ENCODE data around the gene SERPINB3.
"Not testable (repeated sequence)": the region's sequence is repeated elsewhere in the genome, so short reads cannot be mapped to it uniquely, and the experiment has no call there.

SERPINB3 gene

DNA sequence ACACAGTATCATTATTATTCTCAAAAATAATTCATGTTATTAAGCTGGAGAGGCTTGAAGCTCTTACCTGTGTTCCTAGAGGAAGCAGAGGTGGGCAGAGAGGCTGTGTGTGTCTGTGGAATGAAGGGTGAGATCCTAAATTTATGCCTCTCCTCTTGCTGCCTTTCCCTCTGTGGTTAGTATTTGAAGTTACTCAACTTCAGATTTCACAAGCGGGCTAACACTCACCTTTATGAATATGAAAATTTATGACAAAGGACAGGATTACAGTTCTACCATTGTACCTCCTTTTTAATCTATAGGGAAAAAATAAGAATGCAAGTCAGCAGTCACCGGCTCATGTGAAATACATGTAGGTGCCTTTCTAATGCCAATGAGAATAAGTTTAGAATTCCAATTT is 17.6 kb downstream of the SERPINB3 start, which contains the start of gene SERPINB4:
Gene SERPINB4 (minus strand): TSS at position 115 of the 400 bp plus-strand sequence. CDS start 679 bp downstream, outside the sequence.
- not testable (repeated sequence) for H3K36me3 ChIP-seq (ENCODE audit: insufficient read depth, low read depth, low read length); H3K27ac ChIP-seq (ENCODE audit: low read length); H3K4me1 ChIP-seq (ENCODE audit: insufficient read depth, low read length); H3K27me3 ChIP-seq (ENCODE audit: insufficient read depth, low read length); H3K9me3 ChIP-seq (ENCODE audit: insufficient read depth, low read depth, low read length); H3K9ac ChIP-seq (ENCODE audit: low read depth, low read length); H3K4me3 ChIP-seq (ENCODE audit: low read length)

DNA sequence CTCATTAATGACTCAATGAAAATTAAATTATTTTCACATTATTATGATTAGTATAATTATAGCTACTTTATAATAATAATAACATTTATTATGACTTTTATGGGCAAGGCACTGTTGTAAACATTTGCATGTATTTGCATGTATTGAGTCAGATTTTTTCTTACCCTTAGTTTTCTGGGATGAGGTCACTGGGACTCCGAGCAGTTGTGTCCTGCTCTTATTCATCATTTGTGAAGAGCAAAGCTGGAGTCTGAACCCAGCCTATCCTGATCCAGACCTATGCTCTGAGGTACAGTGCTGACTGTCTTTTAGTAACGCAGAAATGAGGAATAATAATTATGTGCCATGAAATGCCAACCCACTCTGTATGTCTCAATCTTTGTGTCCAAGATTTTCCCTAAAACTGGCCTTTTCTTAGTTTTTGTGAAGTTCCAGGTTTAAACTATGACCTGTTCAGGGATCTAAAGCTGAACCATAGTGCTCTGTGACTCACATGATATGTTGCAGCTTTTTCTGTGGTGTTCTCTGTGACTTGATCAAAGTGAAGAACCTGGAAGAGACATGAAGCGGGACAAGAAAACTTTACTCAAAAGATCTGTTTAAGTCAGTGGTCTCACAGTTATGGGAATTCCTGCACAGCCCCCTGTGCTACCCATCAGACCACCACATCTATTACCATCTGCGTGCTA is 18.9 kb downstream of the SERPINB3 start:
- not testable (repeated sequence) for H3K9me3 ChIP-seq (ENCODE audit: insufficient read depth, low read depth, low read length); H3K9ac ChIP-seq (ENCODE audit: low read depth, low read length); H3K36me3 ChIP-seq (ENCODE audit: insufficient read depth, low read depth, low read length); H3K27ac ChIP-seq (ENCODE audit: low read length); H3K27me3 ChIP-seq (ENCODE audit: insufficient read depth, low read length); H3K4me1 ChIP-seq (ENCODE audit: insufficient read depth, low read length); H3K4me3 ChIP-seq (ENCODE audit: low read length)

DNA sequence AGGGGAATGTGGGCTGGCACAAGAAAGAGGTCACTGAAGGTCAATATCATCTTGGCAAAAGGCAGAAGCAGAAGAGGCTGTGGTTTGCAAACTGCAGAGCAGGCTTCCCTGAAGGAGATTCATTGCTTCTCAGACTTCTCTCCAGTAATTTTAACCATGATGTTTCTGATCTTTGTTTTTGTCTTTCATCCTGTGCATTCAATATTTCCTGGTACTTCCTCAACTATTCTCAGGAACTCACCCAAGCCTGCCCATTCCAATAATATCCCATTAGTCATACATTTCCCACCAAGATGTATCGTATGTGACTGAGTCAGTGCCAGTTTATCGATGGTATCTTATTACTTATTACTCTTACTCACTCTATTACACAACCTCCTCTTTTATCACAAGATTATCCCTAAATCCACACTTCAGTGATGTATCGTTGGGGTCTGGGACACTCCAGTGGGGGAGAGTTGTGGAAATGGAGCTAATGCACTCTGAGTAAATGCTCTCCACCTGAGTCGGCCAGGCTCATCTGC is 20.5 kb downstream of the SERPINB3 start:
- not testable (repeated sequence) for H3K4me1 ChIP-seq (ENCODE audit: insufficient read depth, low read length); H3K9me3 ChIP-seq (ENCODE audit: insufficient read depth, low read depth, low read length); H3K36me3 ChIP-seq (ENCODE audit: insufficient read depth, low read depth, low read length); H3K27ac ChIP-seq (ENCODE audit: low read length); H3K4me3 ChIP-seq (ENCODE audit: low read length); H3K27me3 ChIP-seq (ENCODE audit: insufficient read depth, low read length); H3K9ac ChIP-seq (ENCODE audit: low read depth, low read length)

DNA sequence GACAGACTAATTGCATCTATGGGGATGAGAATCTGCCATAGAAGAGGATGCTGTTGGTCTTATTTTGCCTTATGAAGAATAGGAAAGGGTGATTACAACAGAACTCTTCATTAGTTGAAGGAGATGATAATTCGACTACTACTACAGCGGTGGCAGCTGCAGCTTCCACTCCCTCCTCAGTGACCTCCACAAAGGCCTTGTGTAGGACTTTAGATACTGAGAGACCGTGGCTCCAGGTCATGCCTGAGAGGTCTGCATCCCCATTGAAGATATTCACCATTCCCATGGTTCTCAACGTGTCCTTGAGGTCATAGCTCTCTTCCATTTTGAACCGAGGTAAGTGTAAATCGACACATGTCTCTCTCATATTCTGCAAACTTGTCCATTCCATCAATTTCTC is 24.0 kb downstream of the SERPINB3 start:
- Histone ChIP-seq H3K36me3 (ENCODE audit: insufficient read depth, low read depth, low read length) (no peaks in the 10 kb centered on the region), H3K9me3 (ENCODE audit: insufficient read depth, low read depth, low read length) (0 out of 2 replicates have a peak, but pooled peaks cover 3% of the 10 kb centered on the region), H3K27me3 (ENCODE audit: insufficient read depth, low read length) (no peaks in the 10 kb centered on the region), H3K4me3 (ENCODE audit: low read length) (no peak overlapping the region), H3K4me1 (ENCODE audit: insufficient read depth, low read length) (no peaks in the 10 kb centered on the region; the same call in 1 of the 2 replicates), H3K27ac (ENCODE audit: low read length) (no peak overlapping the region), H3K9ac (ENCODE audit: low read depth, low read length) (no peak overlapping the region)

DNA sequence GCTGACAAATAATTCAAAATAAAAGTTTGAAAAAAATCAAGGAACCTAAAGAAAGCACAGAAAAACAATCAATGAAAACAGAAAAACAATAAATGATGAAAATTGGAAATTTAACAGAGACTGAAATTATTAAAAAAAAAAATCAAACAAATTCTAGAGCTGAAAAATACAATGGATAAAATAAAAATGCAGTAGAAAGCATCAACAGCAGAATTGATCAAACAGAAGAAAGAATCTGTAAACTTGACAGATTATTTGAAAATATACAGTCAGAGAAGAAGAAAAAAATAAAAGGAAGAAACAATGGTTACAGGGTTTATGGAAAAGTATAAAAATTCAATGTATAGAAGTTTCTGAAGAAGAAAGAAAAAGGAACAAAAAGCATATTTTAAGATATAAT is 33.9 kb downstream of the SERPINB3 start:
- H3K4me3 ChIP-seq (ENCODE audit: low read length) = no peak overlapping the region
- H3K27me3 ChIP-seq (ENCODE audit: insufficient read depth, low read length) = no peaks in the 10 kb centered on the region
- H3K36me3 ChIP-seq (ENCODE audit: insufficient read depth, low read depth, low read length) = no peaks in the 10 kb centered on the region
- no peak overlapping the region for H3K9ac ChIP-seq (ENCODE audit: low read depth, low read length)
- no peak overlapping the region for H3K27ac ChIP-seq (ENCODE audit: low read length)
- H3K4me1 ChIP-seq (ENCODE audit: insufficient read depth, low read length) = no peaks in the 10 kb centered on the region
- H3K9me3 ChIP-seq (ENCODE audit: insufficient read depth, low read depth, low read length) = peaks cover 44% of the 10 kb centered on the region

DNA sequence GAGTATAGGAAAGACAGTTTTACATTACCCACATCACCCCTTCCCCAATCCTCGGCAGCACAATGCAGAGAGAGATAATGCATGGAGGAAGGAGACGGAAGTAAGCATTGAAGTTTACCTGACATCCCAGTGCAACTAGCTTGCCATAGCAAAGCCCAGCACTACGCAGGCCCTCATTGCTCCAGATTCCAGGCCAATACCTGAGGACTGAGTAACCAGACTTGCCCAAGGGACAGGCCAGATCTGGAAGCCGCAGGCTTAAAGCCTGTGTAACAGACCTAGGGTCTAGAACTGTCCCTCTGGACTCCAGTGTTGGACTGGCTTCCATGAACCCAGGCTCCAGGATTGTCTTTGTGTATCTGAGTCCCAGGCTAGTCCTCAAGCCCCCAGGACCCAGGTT is 35.3 kb downstream of the SERPINB3 start:
- no peak overlapping the region for H3K4me3 ChIP-seq (ENCODE audit: low read length)

DNA sequence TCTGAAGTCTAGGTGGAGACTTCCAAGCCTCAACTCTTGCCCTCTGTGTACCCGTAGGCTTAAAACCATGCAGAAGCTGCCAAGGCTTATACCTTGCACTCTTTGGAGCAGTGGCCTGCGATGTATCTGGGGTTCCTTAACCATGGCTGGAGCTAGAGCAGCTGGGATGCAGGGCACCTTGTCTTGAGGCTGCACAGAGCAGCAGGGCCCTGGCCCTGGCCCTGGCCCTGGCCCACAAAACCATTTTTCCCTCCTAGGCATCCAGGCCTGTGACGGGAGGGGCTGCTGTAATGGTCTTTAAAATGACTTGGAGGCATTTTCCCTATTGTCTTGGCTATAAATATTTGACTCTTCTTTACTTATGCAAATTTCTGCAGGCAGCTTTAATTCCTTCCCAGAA is 36.8 kb downstream of the SERPINB3 start:
- Histone ChIP-seq H3K27me3 (ENCODE audit: insufficient read depth, low read length) (no peaks in the 10 kb centered on the region), H3K36me3 (ENCODE audit: insufficient read depth, low read depth, low read length) (no peaks in the 10 kb centered on the region), H3K4me1 (ENCODE audit: insufficient read depth, low read length) (no peaks in the 10 kb centered on the region), H3K4me3 (ENCODE audit: low read length) (no peak overlapping the region), H3K9ac (ENCODE audit: low read depth, low read length) (no peak overlapping the region), H3K9me3 (ENCODE audit: insufficient read depth, low read depth, low read length) (peaks cover 44% of the 10 kb centered on the region), H3K27ac (ENCODE audit: low read length) (no peak overlapping the region)

More for the DNA sequence above, 35.3 kb downstream of the SERPINB3 start:
- Histone ChIP-seq H3K27ac (ENCODE audit: low read length) (no peak overlapping the region), H3K4me1 (ENCODE audit: insufficient read depth, low read length) (no peaks in the 10 kb centered on the region), H3K27me3 (ENCODE audit: insufficient read depth, low read length) (no peaks in the 10 kb centered on the region), H3K9ac (ENCODE audit: low read depth, low read length) (no peak overlapping the region), H3K9me3 (ENCODE audit: insufficient read depth, low read depth, low read length) (peaks cover 44% of the 10 kb centered on the region), H3K36me3 (ENCODE audit: insufficient read depth, low read depth, low read length) (no peaks in the 10 kb centered on the region)

DNA sequence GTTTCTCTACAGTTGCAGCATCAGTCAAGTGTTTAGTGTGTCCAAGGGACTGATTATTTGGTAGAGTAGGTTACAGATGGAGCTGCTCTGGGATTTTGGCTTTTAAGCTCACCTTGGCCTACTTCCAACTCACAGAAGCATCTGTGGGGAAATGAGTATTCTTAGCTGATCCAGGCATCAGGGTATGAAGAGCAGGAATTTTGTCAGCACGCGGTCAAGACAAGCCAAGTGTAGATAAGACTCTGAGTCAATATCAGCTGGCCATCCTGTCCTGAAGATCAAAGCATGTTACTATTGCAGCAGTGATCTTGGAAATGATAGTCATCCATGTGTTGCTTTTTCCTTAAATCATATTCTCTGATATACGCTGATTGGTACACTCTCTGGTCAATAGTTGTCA is 42.0 kb downstream of the SERPINB3 start:
- Histone ChIP-seq H3K4me1 (ENCODE audit: insufficient read depth, low read length) (peaks cover 10% of the 10 kb centered on the region), H3K27me3 (ENCODE audit: insufficient read depth, low read length) (no peaks in the 10 kb centered on the region), H3K27ac (ENCODE audit: low read length) (no peak overlapping the region), H3K9me3 (ENCODE audit: insufficient read depth, low read depth, low read length) (peaks cover 11% of the 10 kb centered on the region; the same call in 1 of the 2 replicates), H3K4me3 (ENCODE audit: low read length) (no peak overlapping the region), H3K9ac (ENCODE audit: low read depth, low read length) (no peak overlapping the region), H3K36me3 (ENCODE audit: insufficient read depth, low read depth, low read length) (no peaks in the 10 kb centered on the region)

DNA sequence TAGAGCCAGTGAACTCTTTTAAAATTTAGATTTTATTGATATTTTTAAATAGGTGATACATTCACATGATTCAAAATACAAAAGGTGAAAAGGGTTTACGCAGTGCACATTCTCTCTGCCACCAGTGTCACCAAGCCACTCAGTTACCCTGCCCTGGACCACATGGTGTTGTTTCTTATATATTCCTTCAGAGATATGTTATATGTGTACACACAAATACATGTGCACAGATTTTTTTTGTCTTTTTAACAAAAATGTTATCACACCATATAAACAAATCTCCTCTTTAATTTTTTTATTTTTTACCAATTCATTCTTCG is 43.8 kb downstream of the SERPINB3 start:
- H3K36me3 ChIP-seq (ENCODE audit: insufficient read depth, low read depth, low read length) = no peaks in the 10 kb centered on the region
- no peaks in the 10 kb centered on the region for H3K9me3 ChIP-seq (ENCODE audit: insufficient read depth, low read depth, low read length)
- H3K4me3 ChIP-seq (ENCODE audit: low read length) = no peak overlapping the region

DNA sequence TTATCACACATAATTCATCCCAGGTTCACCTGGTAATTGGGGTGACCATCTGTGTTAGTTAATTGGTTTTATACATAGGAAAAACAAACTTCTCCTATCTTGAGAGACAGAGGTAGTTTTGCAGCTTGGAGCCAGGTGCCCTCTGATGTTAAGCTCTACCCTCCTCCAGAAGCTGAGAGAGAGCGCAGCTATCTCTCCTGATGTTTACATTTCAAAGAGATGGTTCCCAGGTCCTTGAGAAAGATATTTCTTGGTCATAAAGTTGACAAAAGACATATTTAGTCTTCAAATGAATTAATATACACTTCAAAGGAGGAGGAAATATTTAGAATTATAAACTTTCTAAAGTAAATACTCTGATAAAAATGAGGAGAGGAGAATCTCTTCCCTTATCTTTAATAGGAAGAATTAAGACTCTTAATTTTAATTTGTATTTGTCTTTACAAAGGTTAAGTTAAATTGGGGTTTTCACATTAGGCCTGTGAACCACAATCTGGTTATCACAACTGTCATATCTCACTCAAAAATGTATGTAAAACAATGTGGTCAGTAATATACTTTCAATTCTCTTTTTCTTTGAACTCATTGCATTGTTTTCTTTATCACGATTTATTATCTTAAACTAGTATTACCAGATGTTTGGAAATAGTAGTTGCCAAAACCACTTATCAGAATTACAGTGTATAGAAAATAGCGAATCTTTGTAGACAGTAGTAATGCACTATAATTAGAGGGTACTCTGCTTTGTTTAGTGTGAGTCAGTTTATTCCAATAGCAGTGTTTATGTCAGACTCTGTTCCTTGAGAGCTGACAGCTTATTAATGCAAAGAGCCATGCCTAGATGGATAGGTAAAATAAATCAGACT is 44.4 kb downstream of the SERPINB3 start:
- Histone ChIP-seq H3K27ac (ENCODE audit: low read length) (no peak overlapping the region), H3K9me3 (ENCODE audit: insufficient read depth, low read depth, low read length) (no peaks in the 10 kb centered on the region), H3K9ac (ENCODE audit: low read depth, low read length) (no peak overlapping the region), H3K27me3 (ENCODE audit: insufficient read depth, low read length) (no peaks in the 10 kb centered on the region), H3K36me3 (ENCODE audit: insufficient read depth, low read depth, low read length) (no peaks in the 10 kb centered on the region), H3K4me1 (ENCODE audit: insufficient read depth, low read length) (peaks cover 10% of the 10 kb centered on the region), H3K4me3 (ENCODE audit: low read length) (no peak overlapping the region)

More for the DNA sequence above, 43.8 kb downstream of the SERPINB3 start:
- Histone ChIP-seq H3K4me1 (ENCODE audit: insufficient read depth, low read length) (peaks cover 10% of the 10 kb centered on the region), H3K9ac (ENCODE audit: low read depth, low read length) (no peak overlapping the region), H3K27ac (ENCODE audit: low read length) (no peak overlapping the region), H3K27me3 (ENCODE audit: insufficient read depth, low read length) (no peaks in the 10 kb centered on the region)

DNA sequence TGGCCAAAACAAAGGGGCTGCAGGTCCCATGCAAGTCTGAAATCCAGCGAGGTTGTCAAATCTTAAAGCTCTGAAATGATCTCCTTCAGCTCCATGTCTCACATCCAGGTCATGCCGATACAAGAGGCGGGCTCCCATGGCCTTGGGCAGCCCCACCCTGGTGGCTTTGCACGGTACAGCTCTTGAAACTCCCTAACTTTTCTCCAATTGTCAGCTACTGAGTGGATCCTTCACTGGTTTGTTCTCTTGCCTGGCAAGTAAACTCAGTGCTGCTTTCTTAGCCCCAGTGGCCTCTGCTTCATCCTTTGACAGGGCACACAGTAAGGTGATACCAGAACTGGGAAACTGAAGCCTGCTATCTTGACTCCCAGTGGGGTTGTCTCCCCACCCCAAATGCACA is 48.3 kb downstream of the SERPINB3 start:
- Histone ChIP-seq H3K27me3 (ENCODE audit: insufficient read depth, low read length) (no peaks in the 10 kb centered on the region), H3K9me3 (ENCODE audit: insufficient read depth, low read depth, low read length) (no peaks in the 10 kb centered on the region), H3K4me3 (ENCODE audit: low read length) (no peak overlapping the region), H3K4me1 (ENCODE audit: insufficient read depth, low read length) (peaks cover 10% of the 10 kb centered on the region), H3K36me3 (ENCODE audit: insufficient read depth, low read depth, low read length) (no peaks in the 10 kb centered on the region), H3K27ac (ENCODE audit: low read length) (no peak overlapping the region), H3K9ac (ENCODE audit: low read depth, low read length) (no peak overlapping the region)

DNA sequence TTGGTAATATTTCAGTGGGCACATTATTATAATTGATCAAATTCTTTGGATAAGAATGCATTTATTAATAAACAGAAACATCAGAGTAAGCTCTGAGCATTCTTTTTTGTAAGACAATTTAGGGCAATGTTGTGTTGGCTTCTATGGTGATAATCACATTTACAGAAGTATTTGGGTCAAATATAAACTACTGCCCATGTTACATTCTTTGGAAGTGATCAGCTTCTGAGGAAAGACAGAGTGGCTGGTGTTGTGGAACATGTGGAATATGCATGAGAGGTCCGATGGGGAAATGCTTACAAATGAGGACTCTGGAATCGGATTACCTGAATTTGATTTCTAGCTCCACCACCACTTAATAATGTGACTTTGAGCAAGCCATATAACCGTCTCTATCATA is 55.2 kb downstream of the SERPINB3 start:
- Histone ChIP-seq H3K9me3 (ENCODE audit: insufficient read depth, low read depth, low read length) (no peaks in the 10 kb centered on the region), H3K4me1 (ENCODE audit: insufficient read depth, low read length) (no peaks in the 10 kb centered on the region; the same call in 1 of the 2 replicates), H3K36me3 (ENCODE audit: insufficient read depth, low read depth, low read length) (no peaks in the 10 kb centered on the region), H3K4me3 (ENCODE audit: low read length) (no peak overlapping the region), H3K9ac (ENCODE audit: low read depth, low read length) (no peak overlapping the region), H3K27me3 (ENCODE audit: insufficient read depth, low read length) (no peaks in the 10 kb centered on the region), H3K27ac (ENCODE audit: low read length) (no peak overlapping the region)

Measured in iPS-20b (cell line).